HEK293 (cell line): ENCODE measurements around the gene TM4SF5.

Experiments used
- CTCF ChIA-PET: fragments of 350-600 bp; formaldehyde crosslinking; extraction: SDS; loops from one replicate; lab custom pipeline; 2021; ENCODE audit warnings: antibody characterized with exemption; lab: Yijun Ruan, JAX
- POLR2A ChIA-PET: fragments of 300-600 bp; formaldehyde crosslinking; extraction: SDS; loops from one replicate; lab custom pipeline; 2020; ENCODE audit warnings: antibody characterized with exemption, inconsistent platforms; lab: Yijun Ruan, JAX
- H3K27ac ChIP-seq: fragments of 200-500 bp; sonication (Bioruptor generic); 2 replicates; pipeline ENCODE4 v1.5.1; 2014; ENCODE audit warnings: low read depth, low read length, control low read depth, inconsistent platforms; ENCODE audit errors: extremely low read depth
- H3K36me3 ChIP-seq, 2 experiments: fragments of 200-500 bp in 1 of 2; sonication (Bioruptor generic) in 1 of 2; 1 replicate in 1 of 2; 2 replicates in 1 of 2; pipeline ENCODE4 v1.5.1; 2014 to 2017; ENCODE audit warnings: inconsistent platforms in 2 of 2, low read length in 2 of 2; ENCODE audit not compliant: control insufficient read depth in 2 of 2, insufficient read depth in 1 of 2
- H3K4me1 ChIP-seq: fragments of 200-500 bp; sonication (Bioruptor generic); 2 replicates; pipeline ENCODE4 v1.5.1; 2014; ENCODE audit warnings: mild to moderate bottlenecking, low read length, inconsistent platforms; ENCODE audit not compliant: control insufficient read depth, insufficient read depth
- H3K4me3 ChIP-seq: 2 replicates; pipeline ENCODE4 v1.5.1; 2011; ENCODE audit warnings: low read depth, mild to moderate bottlenecking, control low read depth, low read length, moderate library complexity
- H3K9me3 ChIP-seq: fragments of 200-500 bp; sonication (Bioruptor generic); 2 replicates; pipeline ENCODE4 v1.5.1; 2014; ENCODE audit warnings: low read depth, low read length, inconsistent platforms; ENCODE audit not compliant: control insufficient read depth, insufficient read depth
- BCL11A ChIP-seq: fragments of 450-650 bp; formaldehyde crosslinking; IDR thresholded peaks from 2 replicates; pipeline ENCODE4 v1.5.1; 2016; ENCODE audit warnings: low read depth, missing biosample characterization, missing genetic modification characterization
- HOXC10 ChIP-seq: sonication (generic); formaldehyde crosslinking; IDR thresholded peaks from 2 replicates; pipeline ENCODE4 v1.8.1; 2023; ENCODE audit warnings: mild to moderate bottlenecking, missing genetic modification reagents
- REPIN1 ChIP-seq: fragments of 450-650 bp; formaldehyde crosslinking; IDR thresholded peaks from 2 replicates; pipeline ENCODE4 v1.5.1; 2017; ENCODE audit warnings: missing biosample characterization, missing genetic modification characterization, low read depth
- SETDB1 ChIP-seq: IDR thresholded peaks from one replicate; pipeline ENCODE4 v1.6.1; 2017; ENCODE audit warnings: mild to moderate bottlenecking, low read length, moderate library complexity, mixed read lengths; ENCODE audit not compliant: insufficient read length
- ZBTB1 ChIP-seq: fragments of 450-650 bp; formaldehyde crosslinking; IDR thresholded peaks from 2 replicates; pipeline ENCODE4 v1.5.1; 2016; ENCODE audit warnings: missing biosample characterization, missing genetic modification characterization
- ZBTB17 ChIP-seq: fragments of 450-650 bp; formaldehyde crosslinking; IDR thresholded peaks from 2 replicates; pipeline ENCODE4 v1.5.1; 2016; ENCODE audit warnings: missing biosample characterization, missing genetic modification characterization
- ZNF10 ChIP-seq: fragments of 450-650 bp; formaldehyde crosslinking; IDR thresholded peaks from 2 replicates; pipeline ENCODE4 v1.5.1; 2017; ENCODE audit warnings: missing biosample characterization, missing genetic modification characterization
- ZNF16 ChIP-seq: fragments of 450-650 bp; formaldehyde crosslinking; IDR thresholded peaks from 2 replicates; pipeline ENCODE4 v1.5.1; 2016; ENCODE audit warnings: low read depth, missing biosample characterization, missing genetic modification characterization
- ZNF175 ChIP-seq: fragments of 450-650 bp; formaldehyde crosslinking; IDR thresholded peaks from 2 replicates; pipeline ENCODE4 v1.5.1; 2016; ENCODE audit warnings: missing biosample characterization, missing genetic modification characterization
- ZNF529 ChIP-seq: fragments of 450-650 bp; formaldehyde crosslinking; IDR thresholded peaks from 2 replicates; pipeline ENCODE4 v1.5.1; 2017; ENCODE audit warnings: missing genetic modification characterization, missing biosample characterization; ENCODE audit not compliant: insufficient replicate concordance
- ZNF544 ChIP-seq: fragments of 450-650 bp; formaldehyde crosslinking; IDR thresholded peaks from 2 replicates; pipeline ENCODE4 v1.5.0; 2017; ENCODE audit warnings: missing biosample characterization, missing genetic modification characterization
- ZNF555 ChIP-seq: fragments of 450-650 bp; formaldehyde crosslinking; conservative IDR thresholded peaks from 2 replicates; pipeline ENCODE4 v1.5.1; 2017; ENCODE audit warnings: missing biosample characterization, mild to moderate bottlenecking, missing genetic modification characterization, inconsistent platforms
- ZNF560 ChIP-seq: fragments of 450-650 bp; formaldehyde crosslinking; IDR thresholded peaks from 2 replicates; pipeline ENCODE4 v1.5.1; 2017; ENCODE audit warnings: missing biosample characterization, missing genetic modification characterization, borderline replicate concordance
- ZNF610 ChIP-seq: fragments of 450-650 bp; formaldehyde crosslinking; IDR thresholded peaks from 2 replicates; pipeline ENCODE4 v1.5.1; 2016; ENCODE audit warnings: missing biosample characterization, missing genetic modification characterization, borderline replicate concordance
- ZNF76 ChIP-seq: fragments of 450-650 bp; formaldehyde crosslinking; IDR thresholded peaks from 2 replicates; pipeline ENCODE4; 2016; ENCODE audit warnings: low read depth, missing biosample characterization, missing genetic modification characterization, borderline replicate concordance
- TF ChIP-seq, protein P1 (sequence below): fragments of 450-650 bp; formaldehyde crosslinking; IDR thresholded peaks from 2 replicates; pipeline ENCODE4 v1.5.1; 2016; ENCODE audit warnings: missing biosample characterization, missing genetic modification characterization
- TF ChIP-seq, protein P2 (sequence below): fragments of 450-650 bp; formaldehyde crosslinking; conservative IDR thresholded peaks from 2 replicates; pipeline ENCODE4 v1.5.1; 2016; ENCODE audit warnings: low read depth, missing biosample characterization, missing genetic modification characterization
- TF ChIP-seq, protein P3 (sequence below): fragments of 450-650 bp; formaldehyde crosslinking; conservative IDR thresholded peaks from 2 replicates; pipeline ENCODE4 v1.5.1; 2016; ENCODE audit warnings: low read depth, missing biosample characterization, missing genetic modification characterization
- TF ChIP-seq, protein P4 (sequence below): fragments of 450-650 bp; formaldehyde crosslinking; IDR thresholded peaks from 2 replicates; pipeline ENCODE4 v1.5.1; 2016; ENCODE audit warnings: missing biosample characterization, missing genetic modification characterization
- TF ChIP-seq, protein P5 (sequence below): fragments of 450-650 bp; formaldehyde crosslinking; IDR thresholded peaks from 2 replicates; pipeline ENCODE4 v1.5.1; 2017; ENCODE audit warnings: missing biosample characterization, missing genetic modification characterization

Gene TM4SF5

DNA sequence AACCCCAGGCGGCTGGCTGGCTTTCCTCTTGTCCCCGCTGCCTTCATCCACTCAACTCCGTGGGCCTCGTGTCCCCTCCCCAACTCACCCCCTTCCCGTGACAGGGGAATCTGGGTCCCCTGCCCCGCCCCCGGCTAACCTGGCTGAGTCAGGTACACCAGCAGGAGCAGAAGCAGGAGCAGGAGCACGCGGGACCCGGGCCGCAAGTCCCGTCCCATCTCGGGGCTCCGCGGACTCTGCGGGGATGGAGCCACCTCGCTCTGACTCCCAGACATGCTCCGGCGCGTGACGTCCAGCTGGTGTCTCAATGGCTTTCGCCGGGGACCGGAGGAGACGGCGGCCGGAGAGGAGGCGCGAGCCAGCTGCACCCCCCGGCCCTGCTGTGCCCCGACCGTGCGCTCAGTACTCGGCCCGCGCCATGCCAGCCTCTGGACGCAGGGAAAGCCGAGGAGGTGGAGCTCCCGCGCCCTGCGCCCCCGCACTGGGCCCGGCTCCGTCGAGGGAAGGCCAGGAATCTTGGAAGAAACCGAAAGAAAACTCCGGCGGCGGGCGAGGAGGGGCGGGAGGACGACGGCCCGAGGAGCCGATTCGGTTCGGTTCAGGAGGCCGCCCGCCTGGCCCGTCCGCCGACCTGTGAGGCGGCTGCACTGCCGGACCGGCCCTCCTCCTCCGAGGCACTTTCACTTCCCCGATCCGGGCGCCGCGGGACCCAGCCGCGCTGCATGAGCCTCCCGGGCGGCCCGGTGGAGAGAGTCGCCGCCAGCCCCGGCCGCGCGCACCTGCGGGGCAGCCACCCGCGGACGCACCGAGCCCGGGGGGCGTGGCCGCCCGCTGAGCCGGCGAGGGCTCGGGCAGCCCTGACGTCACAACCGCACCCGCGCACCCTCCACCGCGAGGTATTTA is 32.3 kb upstream of the TM4SF5 start, which contains the start of the genes CXCL16 and ZMYND15:
TSS of gene CXCL16 (minus strand) at position 807 of the 903 bp plus-strand sequence. CDS start at position 218, 589 bp downstream.
TSS of gene ZMYND15 (plus strand) at position 712 of the 903 bp plus-strand sequence. CDS start 716 bp downstream, outside the sequence.
- Histone ChIP-seq H3K27ac (peak within 1 kb of the TSS; percentile 59; the same call in 1 of the 2 replicates), H3K4me3 (peak within 1 kb of the TSS; percentile 62), H3K36me3 (peaks cover 0 to 5% of the 10 kb centered on the region in 2 experiments; a peak in 1 of 3 replicates), H3K4me1 (peaks cover 8% of the 10 kb centered on the region), H3K9me3 (no peaks in the 10 kb centered on the region)
- POLR2A ChIA-PET, result interaction anchor here (0.6 to 1.8 kb wide), 3 partner anchors 29 to 70 kb away, joined by 3 to 7 read pairs (median 3); no protein-coding TSS in a partner anchor
- CTCF ChIA-PET, result interaction anchor here (0.6 to 1.6 kb wide), 5 partner anchors 12 to 295 kb away, joined by 3 to 6 read pairs (median 3); partner anchors contain the start of gene C17orf107
- TF ChIP-seq ZNF560, result no peak
- TF ChIP-seq, protein P1, sequence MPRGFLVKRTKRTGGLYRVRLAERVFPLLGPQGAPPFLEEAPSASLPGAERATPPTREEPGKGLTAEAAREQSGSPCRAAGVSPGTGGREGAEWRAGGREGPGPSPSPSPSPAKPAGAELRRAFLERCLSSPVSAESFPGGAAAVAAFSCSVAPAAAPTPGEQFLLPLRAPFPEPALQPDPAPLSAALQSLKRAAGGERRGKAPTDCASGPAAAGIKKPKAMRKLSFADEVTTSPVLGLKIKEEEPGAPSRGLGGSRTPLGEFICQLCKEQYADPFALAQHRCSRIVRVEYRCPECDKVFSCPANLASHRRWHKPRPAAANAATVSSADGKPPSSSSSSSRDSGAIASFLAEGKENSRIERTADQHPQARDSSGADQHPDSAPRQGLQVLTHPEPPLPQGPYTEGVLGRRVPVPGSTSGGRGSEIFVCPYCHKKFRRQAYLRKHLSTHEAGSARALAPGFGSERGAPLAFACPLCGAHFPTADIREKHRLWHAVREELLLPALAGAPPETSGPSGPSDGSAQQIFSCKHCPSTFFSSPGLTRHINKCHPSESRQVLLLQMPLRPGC (tag by site-specific recombination), result no peak
- TF ChIP-seq, protein P2, sequence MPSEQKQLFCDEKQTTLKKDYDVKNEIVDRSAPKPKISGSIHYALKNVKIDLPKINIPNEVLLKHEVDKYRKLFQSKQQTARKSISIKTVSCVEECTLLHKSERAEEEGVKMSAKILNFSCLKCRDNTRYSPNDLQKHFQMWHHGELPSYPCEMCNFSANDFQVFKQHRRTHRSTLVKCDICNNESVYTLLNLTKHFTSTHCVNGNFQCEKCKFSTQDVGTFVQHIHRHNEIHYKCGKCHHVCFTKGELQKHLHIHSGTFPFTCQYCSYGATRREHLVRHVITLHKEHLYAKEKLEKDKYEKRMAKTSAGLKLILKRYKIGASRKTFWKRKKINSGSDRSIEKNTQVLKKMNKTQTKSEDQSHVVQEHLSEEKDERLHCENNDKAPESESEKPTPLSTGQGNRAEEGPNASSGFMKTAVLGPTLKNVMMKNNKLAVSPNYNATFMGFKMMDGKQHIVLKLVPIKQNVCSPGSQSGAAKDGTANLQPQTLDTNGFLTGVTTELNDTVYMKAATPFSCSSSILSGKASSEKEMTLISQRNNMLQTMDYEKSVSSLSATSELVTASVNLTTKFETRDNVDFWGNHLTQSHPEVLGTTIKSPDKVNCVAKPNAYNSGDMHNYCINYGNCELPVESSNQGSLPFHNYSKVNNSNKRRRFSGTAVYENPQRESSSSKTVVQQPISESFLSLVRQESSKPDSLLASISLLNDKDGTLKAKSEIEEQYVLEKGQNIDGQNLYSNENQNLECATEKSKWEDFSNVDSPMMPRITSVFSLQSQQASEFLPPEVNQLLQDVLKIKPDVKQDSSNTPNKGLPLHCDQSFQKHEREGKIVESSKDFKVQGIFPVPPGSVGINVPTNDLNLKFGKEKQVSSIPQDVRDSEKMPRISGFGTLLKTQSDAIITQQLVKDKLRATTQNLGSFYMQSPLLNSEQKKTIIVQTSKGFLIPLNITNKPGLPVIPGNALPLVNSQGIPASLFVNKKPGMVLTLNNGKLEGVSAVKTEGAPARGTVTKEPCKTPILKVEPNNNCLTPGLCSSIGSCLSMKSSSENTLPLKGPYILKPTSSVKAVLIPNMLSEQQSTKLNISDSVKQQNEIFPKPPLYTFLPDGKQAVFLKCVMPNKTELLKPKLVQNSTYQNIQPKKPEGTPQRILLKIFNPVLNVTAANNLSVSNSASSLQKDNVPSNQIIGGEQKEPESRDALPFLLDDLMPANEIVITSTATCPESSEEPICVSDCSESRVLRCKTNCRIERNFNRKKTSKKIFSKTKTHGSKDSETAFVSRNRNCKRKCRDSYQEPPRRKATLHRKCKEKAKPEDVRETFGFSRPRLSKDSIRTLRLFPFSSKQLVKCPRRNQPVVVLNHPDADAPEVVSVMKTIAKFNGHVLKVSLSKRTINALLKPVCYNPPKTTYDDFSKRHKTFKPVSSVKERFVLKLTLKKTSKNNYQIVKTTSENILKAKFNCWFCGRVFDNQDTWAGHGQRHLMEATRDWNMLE, result no peak
- TF ChIP-seq, protein P3, sequence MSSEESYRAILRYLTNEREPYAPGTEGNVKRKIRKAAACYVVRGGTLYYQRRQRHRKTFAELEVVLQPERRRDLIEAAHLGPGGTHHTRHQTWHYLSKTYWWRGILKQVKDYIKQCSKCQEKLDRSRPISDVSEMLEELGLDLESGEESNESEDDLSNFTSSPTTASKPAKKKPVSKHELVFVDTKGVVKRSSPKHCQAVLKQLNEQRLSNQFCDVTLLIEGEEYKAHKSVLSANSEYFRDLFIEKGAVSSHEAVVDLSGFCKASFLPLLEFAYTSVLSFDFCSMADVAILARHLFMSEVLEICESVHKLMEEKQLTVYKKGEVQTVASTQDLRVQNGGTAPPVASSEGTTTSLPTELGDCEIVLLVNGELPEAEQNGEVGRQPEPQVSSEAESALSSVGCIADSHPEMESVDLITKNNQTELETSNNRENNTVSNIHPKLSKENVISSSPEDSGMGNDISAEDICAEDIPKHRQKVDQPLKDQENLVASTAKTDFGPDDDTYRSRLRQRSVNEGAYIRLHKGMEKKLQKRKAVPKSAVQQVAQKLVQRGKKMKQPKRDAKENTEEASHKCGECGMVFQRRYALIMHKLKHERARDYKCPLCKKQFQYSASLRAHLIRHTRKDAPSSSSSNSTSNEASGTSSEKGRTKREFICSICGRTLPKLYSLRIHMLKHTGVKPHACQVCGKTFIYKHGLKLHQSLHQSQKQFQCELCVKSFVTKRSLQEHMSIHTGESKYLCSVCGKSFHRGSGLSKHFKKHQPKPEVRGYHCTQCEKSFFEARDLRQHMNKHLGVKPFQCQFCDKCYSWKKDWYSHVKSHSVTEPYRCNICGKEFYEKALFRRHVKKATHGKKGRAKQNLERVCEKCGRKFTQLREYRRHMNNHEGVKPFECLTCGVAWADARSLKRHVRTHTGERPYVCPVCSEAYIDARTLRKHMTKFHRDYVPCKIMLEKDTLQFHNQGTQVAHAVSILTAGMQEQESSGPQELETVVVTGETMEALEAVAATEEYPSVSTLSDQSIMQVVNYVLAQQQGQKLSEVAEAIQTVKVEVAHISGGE (tag by site-specific recombination), result no peak; the same call in 1 of the 2 replicates
- TF ChIP-seq ZNF10 (tag by site-specific recombination), result no peak
- TF ChIP-seq ZBTB17 (tag by site-specific recombination), result peak; percentile 89
- TF ChIP-seq SETDB1, result no peak
- TF ChIP-seq, protein P4, sequence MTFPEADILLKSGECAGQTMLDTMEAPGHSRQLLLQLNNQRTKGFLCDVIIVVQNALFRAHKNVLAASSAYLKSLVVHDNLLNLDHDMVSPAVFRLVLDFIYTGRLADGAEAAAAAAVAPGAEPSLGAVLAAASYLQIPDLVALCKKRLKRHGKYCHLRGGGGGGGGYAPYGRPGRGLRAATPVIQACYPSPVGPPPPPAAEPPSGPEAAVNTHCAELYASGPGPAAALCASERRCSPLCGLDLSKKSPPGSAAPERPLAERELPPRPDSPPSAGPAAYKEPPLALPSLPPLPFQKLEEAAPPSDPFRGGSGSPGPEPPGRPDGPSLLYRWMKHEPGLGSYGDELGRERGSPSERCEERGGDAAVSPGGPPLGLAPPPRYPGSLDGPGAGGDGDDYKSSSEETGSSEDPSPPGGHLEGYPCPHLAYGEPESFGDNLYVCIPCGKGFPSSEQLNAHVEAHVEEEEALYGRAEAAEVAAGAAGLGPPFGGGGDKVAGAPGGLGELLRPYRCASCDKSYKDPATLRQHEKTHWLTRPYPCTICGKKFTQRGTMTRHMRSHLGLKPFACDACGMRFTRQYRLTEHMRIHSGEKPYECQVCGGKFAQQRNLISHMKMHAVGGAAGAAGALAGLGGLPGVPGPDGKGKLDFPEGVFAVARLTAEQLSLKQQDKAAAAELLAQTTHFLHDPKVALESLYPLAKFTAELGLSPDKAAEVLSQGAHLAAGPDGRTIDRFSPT (tag by site-specific recombination), result peak; percentile 76
- TF ChIP-seq, protein P5, sequence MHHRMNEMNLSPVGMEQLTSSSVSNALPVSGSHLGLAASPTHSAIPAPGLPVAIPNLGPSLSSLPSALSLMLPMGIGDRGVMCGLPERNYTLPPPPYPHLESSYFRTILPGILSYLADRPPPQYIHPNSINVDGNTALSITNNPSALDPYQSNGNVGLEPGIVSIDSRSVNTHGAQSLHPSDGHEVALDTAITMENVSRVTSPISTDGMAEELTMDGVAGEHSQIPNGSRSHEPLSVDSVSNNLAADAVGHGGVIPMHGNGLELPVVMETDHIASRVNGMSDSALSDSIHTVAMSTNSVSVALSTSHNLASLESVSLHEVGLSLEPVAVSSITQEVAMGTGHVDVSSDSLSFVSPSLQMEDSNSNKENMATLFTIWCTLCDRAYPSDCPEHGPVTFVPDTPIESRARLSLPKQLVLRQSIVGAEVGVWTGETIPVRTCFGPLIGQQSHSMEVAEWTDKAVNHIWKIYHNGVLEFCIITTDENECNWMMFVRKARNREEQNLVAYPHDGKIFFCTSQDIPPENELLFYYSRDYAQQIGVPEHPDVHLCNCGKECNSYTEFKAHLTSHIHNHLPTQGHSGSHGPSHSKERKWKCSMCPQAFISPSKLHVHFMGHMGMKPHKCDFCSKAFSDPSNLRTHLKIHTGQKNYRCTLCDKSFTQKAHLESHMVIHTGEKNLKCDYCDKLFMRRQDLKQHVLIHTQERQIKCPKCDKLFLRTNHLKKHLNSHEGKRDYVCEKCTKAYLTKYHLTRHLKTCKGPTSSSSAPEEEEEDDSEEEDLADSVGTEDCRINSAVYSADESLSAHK (tag by site-specific recombination), result no peak
- no peak for TF ChIP-seq ZNF610
- no peak for TF ChIP-seq ZBTB1 (tag by site-specific recombination)
- no peak for TF ChIP-seq REPIN1
- TF ChIP-seq ZNF16 (tag by site-specific recombination), result no peak
- TF ChIP-seq HOXC10 (CRISPR knock-in tag), result no peak
- no peak for TF ChIP-seq BCL11A (tag by site-specific recombination)
- no peak for TF ChIP-seq ZNF529 (tag by site-specific recombination)
- no peak for TF ChIP-seq ZNF544 (tag by site-specific recombination)
- no peak for TF ChIP-seq ZNF555 (tag by site-specific recombination)
- TF ChIP-seq ZNF175, result no peak
- 0 out of 2 replicates have a peak, but pooled peaks have one; percentile 15 for TF ChIP-seq ZNF76
